ENCODE results near the gene ISCA1.
A peak's percentile ranks its signal among the peaks of the same experiment; 100 is the strongest.

The ISCA1 gene

GRCh38 chr9:86257391-86257790 is 24.9 kb downstream of the ISCA1 start:
- no peak overlapping the region for H3K4me3 ChIP-seq (ENCODE audit: low read depth, low read length)
- TF ChIP-seq CTCF (IDR thresholded peaks at IDR 0.05; ENCODE audit: borderline replicate concordance, insufficient read depth, low read depth, low read length), result no peak

DNA sequence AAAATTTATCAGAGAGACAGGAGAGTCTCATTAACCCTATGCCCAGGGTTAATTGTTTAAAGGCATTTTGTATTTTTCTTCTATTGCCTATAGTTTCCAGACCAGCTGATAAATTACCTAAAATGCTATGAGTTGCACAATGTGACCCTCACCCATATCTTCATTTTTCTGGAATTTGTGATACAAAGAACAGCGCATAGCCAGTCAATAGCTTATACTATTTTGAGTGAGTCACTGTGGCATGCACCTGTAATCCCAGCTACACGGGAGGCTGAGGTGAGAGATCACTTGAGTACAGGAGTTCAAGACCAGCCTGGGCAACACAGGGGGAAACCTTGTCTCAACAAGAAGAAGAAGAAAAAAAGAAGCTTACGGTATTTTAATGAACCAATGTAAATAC is 25.7 kb downstream of the ISCA1 start:
- no peak overlapping the region for H3K4me3 ChIP-seq (ENCODE audit: low read depth, low read length)
- no peak for TF ChIP-seq CTCF (IDR thresholded peaks at IDR 0.05; ENCODE audit: borderline replicate concordance, insufficient read depth, low read depth, low read length)

DNA sequence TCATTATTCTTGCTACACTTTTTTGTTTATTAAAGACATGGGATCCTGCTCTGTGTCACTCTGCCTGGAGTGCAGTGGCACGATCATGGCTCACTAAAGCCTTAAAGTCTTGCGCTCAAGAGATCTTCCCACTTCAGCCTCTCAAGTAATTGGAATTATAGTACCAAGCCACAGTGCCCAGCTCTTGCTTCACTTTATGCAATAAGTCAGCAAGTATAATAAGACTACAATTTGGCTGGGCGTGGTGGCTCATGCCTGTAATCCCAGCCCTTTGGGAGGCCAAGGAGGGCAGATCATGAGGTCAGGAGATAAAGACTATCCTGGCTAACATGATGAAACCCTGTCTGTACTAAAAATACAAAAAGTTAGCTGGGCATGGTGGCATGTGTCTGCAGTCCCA is 28.8 kb downstream of the ISCA1 start:
- no peak overlapping the region for H3K4me3 ChIP-seq (ENCODE audit: low read depth, low read length)
- TF ChIP-seq CTCF (IDR thresholded peaks at IDR 0.05; ENCODE audit: borderline replicate concordance, insufficient read depth, low read depth, low read length), result no peak

DNA sequence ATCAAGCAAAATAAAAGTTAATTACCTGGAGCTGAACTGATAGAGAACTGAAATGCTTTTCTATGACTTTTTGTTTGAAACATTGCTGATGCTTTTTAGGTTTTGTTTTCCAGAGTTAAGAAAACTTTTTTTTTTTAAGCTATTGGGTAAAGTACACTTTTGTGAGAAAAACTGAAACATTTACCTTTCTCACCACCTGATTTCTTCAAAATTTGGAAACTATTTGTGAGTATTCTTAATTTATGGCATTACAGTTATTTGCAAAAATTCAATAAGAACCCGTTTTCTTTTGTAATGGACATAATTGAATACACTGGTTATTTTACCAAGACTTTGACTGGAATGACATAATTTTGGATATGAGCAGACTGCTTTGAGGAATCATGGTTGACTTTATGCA is 29.5 kb downstream of the ISCA1 start:
- H3K4me3 ChIP-seq (ENCODE audit: low read depth, low read length), result no peak overlapping the region
- no peak for TF ChIP-seq CTCF (IDR thresholded peaks at IDR 0.05; ENCODE audit: borderline replicate concordance, insufficient read depth, low read depth, low read length)

- H3K4me3 ChIP-seq (ENCODE audit: low read depth, low read length), result no peak overlapping the region
- TF ChIP-seq CTCF (IDR thresholded peaks at IDR 0.05; ENCODE audit: borderline replicate concordance, insufficient read depth, low read depth, low read length), result no peak
Observed at GRCh38 chr9:86250123-86250522, 32.2 kb downstream of the ISCA1 start.

DNA sequence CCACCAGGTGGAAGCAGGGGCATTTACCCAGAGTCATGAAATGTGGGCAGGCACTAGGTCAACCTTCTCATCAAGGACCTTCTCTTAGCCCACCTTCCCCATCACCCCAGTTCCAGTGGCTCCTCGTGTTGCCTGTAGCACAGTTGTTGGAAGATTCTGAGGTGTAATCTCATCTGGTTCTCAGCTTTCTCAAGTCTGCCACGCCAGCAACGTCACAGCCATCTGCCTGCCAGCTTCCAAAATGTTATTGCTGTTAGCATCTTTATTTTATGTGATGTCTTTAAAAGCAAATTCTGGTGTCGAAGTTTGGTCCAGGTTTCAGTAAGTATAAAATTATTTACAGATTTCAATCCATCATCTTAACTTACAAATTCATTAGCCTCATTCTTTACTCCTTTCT is 33.6 kb downstream of the ISCA1 start:
- TF ChIP-seq CTCF (IDR thresholded peaks at IDR 0.05; ENCODE audit: borderline replicate concordance, insufficient read depth, low read depth, low read length), result no peak
- H3K4me3 ChIP-seq (ENCODE audit: low read depth, low read length), result no peak overlapping the region

DNA sequence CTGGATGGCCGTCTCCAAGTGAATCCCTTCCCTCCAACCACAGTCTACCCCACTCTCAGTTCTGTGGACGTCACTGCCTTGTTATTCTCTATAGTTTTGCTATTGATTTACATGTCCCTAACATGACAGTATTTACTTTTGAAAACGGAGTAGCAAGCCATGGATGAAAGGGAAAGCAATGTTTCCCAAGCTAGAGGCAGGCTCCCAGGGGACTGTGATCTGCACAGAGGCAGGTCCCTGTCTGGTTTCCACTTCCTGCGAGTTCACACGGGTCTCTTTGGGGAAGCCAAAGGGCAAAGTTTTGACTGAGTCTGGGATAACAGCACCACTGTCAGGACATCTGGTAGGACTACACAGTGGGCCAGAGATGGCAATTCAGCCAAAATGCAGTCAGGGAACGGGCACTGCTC is 35.6 kb downstream of the ISCA1 start:
- H3K4me3 ChIP-seq (ENCODE audit: low read depth, low read length), result no peak overlapping the region
- peak; percentile 28; the same call in 1 of the 2 replicates for TF ChIP-seq CTCF (IDR thresholded peaks at IDR 0.05; ENCODE audit: borderline replicate concordance, insufficient read depth, low read depth, low read length)

Data from GM12875 (cell line).